Stomach (tissue), 4 donors: ENCODE measurements around the gene PTRH2.

Experiments
- CTCF ChIP-seq, 7 experiments: fragments of 450-650 bp in 4 of 7; fragments of 200-600 bp in 3 of 7; sonication (generic) in 3 of 7; IDR thresholded peaks; one replicate each; pipeline ENCODE4 v1.5.1; 2016 to 2019; ENCODE audit warnings: antibody characterized with exemption in 7 of 7, control low read depth in 2 of 7, mild to moderate bottlenecking in 1 of 7
- EP300 ChIP-seq: sonication (generic); formaldehyde crosslinking; IDR thresholded peaks from one replicate; pipeline ENCODE4 v1.6.1; 2017; ENCODE audit warnings: antibody characterized with exemption
- POLR2A ChIP-seq, 4 donors: fragments of 450-650 bp; IDR thresholded peaks; one replicate each; pipeline ENCODE4 v1.6.1; 2016; ENCODE audit warnings: antibody characterized with exemption in 4 of 4, control low read depth in 2 of 4, mild to moderate bottlenecking in 1 of 4, moderate library complexity in 1 of 4
- POLR2AphosphoS5 ChIP-seq, 3 donors: sonication (generic); formaldehyde crosslinking; IDR thresholded peaks; one replicate each; pipeline ENCODE4 v1.6.1; 2016; ENCODE audit warnings: antibody characterized with exemption in 3 of 3

DNA sequence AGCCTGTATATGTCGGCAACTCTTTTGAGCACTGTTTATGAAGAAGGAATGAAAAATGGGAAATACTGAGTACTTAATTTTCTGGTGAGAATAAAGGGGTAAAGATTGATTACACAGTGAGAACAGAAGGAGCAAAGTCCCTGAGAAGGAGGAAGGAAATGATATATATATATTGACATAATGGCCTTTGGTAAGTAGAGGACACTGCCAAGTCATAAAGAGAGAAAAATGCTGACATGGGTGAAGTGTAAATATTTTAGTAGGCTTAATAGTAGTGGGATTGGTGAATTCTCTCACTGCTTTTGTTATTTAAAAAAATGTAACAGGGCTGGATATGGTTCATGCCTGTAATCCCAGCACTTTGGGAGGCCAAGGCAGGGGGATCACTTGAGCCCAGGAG is 16.4 kb upstream of the PTRH2 start:
- no peak for TF ChIP-seq CTCF (IDR thresholded peaks at IDR 0.05)
- TF ChIP-seq POLR2AphosphoS5 (IDR thresholded peaks at IDR 0.05), result no peak
- TF ChIP-seq POLR2A (IDR thresholded peaks at IDR 0.05), result no peak
- no peak for TF ChIP-seq EP300
